ENCODE results near the gene SH2D4B. TPM values are rescaled to one million over a fixed set of nuclear protein-coding genes. Genes with fewer than 3 reads are reported as not detected.
"Not testable (repeated sequence)": the region's sequence is repeated elsewhere in the genome, so short reads cannot be mapped to it uniquely, and the experiment has no call there.

The SH2D4B gene
- polyA plus RNA-seq, 1 donor from 2014 or later: not detected

DNA sequence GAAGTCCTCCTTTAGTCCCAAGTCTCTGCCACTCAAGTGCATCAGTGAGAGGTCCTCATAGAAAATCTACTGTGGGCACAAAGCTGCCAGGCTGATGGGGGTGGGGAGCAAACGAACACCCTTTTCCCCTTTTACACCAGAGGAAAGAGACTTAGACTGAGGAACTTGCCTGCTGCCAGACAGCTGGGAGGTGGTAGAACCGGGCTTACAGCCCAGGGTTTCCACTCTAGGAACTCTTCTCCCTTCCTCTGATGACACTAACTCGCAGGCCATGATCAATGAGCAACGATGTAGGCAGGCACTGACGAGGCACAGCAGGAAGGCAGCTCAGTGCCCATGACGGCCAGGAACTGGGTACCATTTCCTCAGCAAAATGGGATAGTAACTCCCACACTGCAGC lies 11.0 kb upstream of the SH2D4B start:
- Mint-ChIP-seq H3K27ac (no peak overlapping the region), H3K9me3 (no peaks in the 10 kb centered on the region), H3K27me3 (peaks cover 2% of the 10 kb centered on the region), H3K36me3 (peaks cover 3% of the 10 kb centered on the region), H3K4me3 (no peak overlapping the region), H3K4me1 (peaks cover 0 to 10% (median 3%) of the 10 kb centered on the region in 3 donors)

DNA sequence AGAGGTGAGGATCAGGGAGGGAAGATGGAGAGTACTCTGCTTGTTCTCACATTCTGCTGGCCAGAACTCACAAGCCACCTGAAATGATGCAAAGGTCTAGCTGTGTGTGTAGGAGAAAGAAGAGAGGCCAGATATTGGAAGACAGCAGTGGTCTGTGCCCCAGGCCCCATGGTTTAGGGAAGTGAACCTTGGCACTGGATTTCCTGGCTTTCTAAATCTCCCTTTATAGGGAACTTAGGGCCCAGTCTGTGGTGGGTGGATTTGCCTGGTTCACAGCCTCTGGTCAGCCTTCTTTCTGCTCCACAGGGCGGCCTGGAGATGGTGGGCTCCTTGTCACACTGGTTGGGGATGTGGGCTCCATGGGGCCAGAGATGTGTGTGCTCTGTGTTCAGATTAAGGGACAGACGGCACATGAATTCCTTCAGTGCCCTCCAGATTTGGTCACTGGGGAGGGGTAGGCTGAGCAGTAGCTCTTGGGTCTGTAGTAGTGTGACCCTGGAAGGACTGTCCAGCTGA lies 9.5 kb upstream of the SH2D4B start:
- Mint-ChIP-seq H3K4me3 (no peak overlapping the region), H3K9me3 (no peaks in the 10 kb centered on the region), H3K27me3 (peaks cover 2% of the 10 kb centered on the region), H3K36me3 (peaks cover 3% of the 10 kb centered on the region), H3K4me1 (peaks cover 0 to 8% (median 3%) of the 10 kb centered on the region in 3 donors), H3K27ac (no peak overlapping the region)

DNA sequence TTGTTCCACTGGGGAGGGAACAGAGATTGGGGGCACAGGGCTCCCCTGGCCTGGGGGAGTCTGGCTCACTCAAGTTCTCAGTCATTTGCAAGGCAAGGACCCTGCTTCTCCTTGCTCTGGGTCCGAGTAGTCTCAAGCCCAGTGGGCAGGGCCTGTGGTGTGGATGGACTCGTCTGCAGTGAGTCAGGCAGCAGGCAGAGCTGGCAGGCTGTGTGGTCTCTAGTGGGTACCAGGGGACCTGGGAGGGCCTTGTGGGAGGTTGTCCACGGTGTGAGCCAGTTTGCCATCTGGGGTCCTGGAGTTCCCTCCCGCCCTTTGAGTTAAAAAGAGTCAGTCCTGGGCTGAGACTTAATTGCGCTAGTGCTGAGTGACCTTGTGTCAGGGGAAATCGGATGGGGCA lies 8.8 kb upstream of the SH2D4B start:
- Mint-ChIP-seq H3K4me1 (peaks cover 0 to 8% (median 3%) of the 10 kb centered on the region in 3 donors), H3K9me3 (no peaks in the 10 kb centered on the region), H3K4me3 (no peak overlapping the region), H3K27me3 (peaks cover 2% of the 10 kb centered on the region), H3K36me3 (peaks cover 3% of the 10 kb centered on the region), H3K27ac (peak overlapping the region in 1 of 3 donors; percentile 36)

DNA sequence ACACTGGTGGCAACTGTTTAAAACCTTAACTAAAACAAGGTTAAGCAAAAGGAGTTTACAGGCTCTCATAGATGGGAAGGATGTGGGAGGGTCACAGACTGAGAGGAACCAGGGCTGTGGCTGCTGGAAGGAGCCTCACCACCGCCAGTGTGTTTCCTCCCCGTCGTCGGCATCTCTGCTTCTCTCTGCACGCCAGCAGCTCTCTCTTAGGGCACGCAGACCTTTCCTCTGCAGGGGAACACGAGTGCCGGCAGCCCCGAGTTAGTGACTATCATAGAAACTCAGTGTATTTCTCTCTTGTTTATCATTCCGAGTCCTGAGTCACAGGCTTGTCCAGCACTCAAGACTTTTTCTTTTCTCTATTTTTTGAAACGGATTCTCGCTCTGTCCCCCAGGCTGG lies 8.1 kb upstream of the SH2D4B start:
- Mint-ChIP-seq H3K4me3 (no peak overlapping the region), H3K4me1 (peaks cover 0 to 8% (median 3%) of the 10 kb centered on the region in 3 donors), H3K9me3 (no peaks in the 10 kb centered on the region), H3K27ac (peak overlapping the region in 1 of 3 donors; percentile 71), H3K36me3 (peaks cover 3% of the 10 kb centered on the region), H3K27me3 (peaks cover 2% of the 10 kb centered on the region)

DNA sequence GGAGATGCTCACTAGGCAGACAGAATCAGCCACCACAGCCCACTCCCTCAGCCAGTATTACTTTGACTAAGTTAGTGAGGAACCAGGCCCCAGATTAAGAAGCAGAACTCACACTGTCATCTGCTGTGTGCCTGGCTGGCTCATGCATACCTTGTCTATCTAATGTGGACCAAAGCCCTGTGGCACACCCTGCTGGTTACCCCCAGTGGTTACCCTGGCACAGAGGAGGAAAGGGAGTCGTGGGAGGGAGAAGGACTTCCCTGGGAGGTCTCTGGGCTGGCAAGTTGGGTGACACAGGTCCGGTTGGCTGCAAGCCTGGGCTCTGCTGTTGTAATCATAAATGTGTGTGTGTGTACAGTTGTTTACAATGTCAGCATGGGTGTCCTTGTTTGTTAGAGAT lies 7.5 kb upstream of the SH2D4B start:
- peaks cover 3% of the 10 kb centered on the region for H3K36me3 Mint-ChIP-seq
- H3K27me3 Mint-ChIP-seq: peaks cover 2% of the 10 kb centered on the region
- no peak overlapping the region for H3K4me3 Mint-ChIP-seq
- peak overlapping the region in 1 of 3 donors; percentile 53 for H3K27ac Mint-ChIP-seq
- no peaks in the 10 kb centered on the region for H3K9me3 Mint-ChIP-seq
- peaks cover 0 to 8% (median 3%) of the 10 kb centered on the region in 3 donors for H3K4me1 Mint-ChIP-seq

DNA sequence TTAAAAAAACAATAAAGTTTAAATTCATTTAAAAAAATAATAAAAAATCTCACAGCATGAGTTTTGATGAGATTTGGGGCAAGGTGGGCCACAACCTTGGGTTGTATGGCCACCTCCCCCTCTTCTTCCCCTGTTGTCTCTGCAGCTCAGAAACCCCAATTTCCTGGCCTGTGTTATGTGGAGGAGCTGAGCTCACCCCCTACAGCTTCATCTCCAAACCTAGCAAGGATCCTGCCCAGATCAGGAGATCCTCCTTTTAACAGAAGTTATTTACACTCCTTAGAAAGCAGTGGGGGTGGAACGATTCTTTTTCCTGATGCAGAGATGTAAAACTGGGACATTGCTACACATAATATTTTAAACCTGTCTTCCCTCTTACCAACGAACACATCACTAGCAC lies 6.9 kb upstream of the SH2D4B start:
- no peaks in the 10 kb centered on the region for H3K9me3 Mint-ChIP-seq

DNA sequence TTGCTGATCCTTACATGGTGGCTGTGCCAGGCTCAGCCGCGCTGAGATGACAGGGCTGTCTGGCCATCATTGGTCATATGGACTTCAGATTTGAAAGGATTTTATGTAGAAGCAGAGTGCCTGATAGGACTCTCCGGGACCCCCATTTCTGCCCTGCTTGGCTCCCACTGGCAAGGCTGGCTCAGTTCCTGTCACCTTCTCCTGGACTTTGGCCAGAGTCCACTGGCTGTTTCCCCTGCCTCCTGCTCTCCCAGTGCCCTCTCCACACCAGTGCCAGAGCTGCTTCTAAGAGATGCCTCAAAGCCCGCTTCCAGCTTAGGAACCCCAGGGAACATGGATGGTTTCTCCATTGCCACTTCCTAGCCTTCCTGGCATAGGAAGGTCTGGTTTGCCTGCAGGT lies 5.1 kb upstream of the SH2D4B start:
- no peaks in the 10 kb centered on the region for H3K27me3 Mint-ChIP-seq
- H3K36me3 Mint-ChIP-seq: no peaks in the 10 kb centered on the region
- H3K9me3 Mint-ChIP-seq: no peaks in the 10 kb centered on the region
- H3K4me3 Mint-ChIP-seq: peak overlapping the region in 1 of 4 donors; percentile 30
- H3K4me1 Mint-ChIP-seq: peaks cover 8 to 14% (median 11%) of the 10 kb centered on the region in 3 donors
- H3K27ac Mint-ChIP-seq: peak overlapping the region in 1 of 3 donors; percentile 70

More for the DNA sequence above, 6.9 kb upstream of the SH2D4B start:
- Mint-ChIP-seq H3K4me1 (peaks cover 0 to 9% (median 7%) of the 10 kb centered on the region in 3 donors), H3K27me3 (no peaks in the 10 kb centered on the region), H3K27ac (no peak overlapping the region), H3K4me3 (no peak overlapping the region), H3K36me3 (peaks cover 1% of the 10 kb centered on the region)

DNA sequence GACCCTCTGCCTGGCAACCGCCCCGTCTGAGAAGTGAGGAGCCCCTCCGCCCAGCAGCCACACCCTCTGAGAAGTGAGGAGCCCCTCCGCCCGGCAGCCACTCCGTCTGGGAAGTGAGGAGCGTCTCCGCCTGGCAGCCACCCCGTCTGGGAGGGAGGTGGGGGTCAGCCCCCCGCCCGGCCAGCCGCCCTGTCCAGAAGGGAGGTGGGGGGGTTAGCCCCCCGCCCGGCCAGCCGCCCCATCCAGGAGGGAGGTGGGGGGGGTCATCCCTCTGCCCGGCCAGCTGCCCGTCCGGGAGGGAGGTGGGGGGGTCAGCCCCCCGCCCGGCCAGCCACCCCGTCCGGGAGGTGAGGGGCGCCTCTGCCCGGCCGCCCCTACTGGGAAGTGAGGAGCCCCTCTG lies 3.6 kb upstream of the SH2D4B start:
- not testable (repeated sequence) for H3K9me3 Mint-ChIP-seq, H3K27me3 Mint-ChIP-seq, H3K36me3 Mint-ChIP-seq, H3K27ac Mint-ChIP-seq, H3K4me3 Mint-ChIP-seq
- H3K4me1 Mint-ChIP-seq: peaks cover 8 to 14% (median 11%) of the 10 kb centered on the region in 3 donors

DNA sequence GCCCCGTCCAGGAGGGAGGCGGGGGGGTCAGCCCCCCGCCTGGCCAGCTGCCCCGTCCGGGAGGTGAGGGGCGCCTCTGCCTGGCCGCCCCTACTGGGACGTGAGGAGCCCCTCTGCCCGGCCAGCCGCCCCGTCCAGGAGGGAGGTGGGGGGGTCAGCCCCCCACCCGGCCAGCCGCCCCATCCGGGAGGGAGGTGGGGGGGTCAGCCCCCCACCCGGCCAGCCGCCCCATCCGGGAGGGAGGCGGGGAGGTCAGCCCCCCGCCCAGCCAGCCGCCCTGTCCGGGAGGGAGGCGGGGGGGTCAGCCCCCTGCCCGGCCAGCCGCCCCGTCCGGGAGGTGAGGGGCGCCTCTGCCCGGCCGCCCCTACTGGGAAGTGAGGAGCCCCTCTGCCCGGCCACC lies 3.1 kb upstream of the SH2D4B start:
- not testable (repeated sequence) for H3K4me3 Mint-ChIP-seq, H3K27me3 Mint-ChIP-seq, H3K36me3 Mint-ChIP-seq, H3K27ac Mint-ChIP-seq, H3K9me3 Mint-ChIP-seq
- peaks cover 9 to 15% (median 13%) of the 10 kb centered on the region in 3 donors for H3K4me1 Mint-ChIP-seq

DNA sequence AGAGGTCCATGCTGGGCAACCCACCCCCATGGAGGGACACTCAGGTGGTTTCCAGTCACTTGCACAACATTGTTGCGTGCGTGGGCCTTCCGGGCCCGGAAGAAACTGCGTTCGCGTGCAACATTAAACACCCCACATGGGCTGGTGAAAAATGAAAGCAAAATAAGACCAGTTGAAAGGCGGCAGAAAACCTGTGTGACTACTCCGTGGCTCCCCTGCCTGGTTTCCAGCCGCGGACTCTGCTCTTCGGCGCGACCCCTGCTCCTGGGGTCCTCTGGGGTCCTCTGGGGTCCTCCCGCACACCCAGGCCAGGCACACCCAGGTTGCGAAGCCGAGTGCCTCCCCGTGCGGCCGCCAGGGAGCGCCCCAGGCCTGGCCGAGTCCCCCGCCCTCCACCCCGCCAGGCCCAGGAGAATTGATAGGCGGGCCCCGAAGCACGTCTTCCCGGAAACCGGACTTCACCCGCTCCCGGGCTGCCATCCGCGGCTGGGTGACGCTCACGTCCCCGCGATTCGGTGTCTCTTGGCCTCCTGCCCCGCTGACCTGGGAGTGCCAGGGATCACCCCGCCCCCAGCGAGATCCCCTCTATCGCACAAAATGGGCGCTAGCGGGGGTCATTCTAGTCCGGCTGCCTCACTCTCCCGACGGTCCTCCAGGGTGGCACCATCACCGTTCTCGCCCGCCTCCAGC lies 1.9 kb upstream of the SH2D4B start:
- Mint-ChIP-seq H3K36me3 (no peaks in the 10 kb centered on the region), H3K27me3 (no peaks in the 10 kb centered on the region), H3K4me1 (peaks cover 17 to 26% (median 19%) of the 10 kb centered on the region in 3 donors), H3K9me3 (no peaks in the 10 kb centered on the region), H3K4me3 (peak overlapping the region; percentile 79 to 94 (median 88)), H3K27ac (peak overlapping the region; percentile 74 to 95 (median 78))

DNA sequence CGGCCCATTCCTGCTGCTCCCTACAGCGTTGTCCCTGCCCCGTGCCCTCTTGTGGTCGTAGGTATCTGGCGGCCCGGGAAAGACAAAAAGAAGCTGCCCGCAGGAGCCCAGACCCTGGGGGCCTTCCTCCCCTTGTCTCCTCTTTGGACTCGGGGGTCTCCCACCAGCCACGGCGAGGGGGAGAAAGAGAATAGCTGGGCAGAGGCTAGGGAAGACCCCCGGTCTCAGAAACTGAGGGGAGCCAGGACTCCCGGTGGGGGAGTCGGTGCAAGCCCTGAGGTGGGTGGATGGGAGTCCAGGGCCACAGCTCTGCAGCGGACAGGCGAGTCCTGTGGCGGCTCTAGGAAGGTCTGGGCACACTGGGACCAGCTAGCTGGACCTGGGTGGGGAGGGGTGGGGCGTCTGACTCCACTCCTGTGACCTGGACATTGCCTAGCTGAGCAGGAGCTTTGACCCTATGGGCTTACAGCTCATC lies 1.3 kb upstream of the SH2D4B start:
- H3K36me3 Mint-ChIP-seq: no peaks in the 10 kb centered on the region
- H3K4me3 Mint-ChIP-seq: peak overlapping the region; percentile 79 to 94 (median 88)
- H3K27ac Mint-ChIP-seq: peak overlapping the region; percentile 74 to 95 (median 78)
- peaks cover 22 to 29% (median 25%) of the 10 kb centered on the region in 3 donors for H3K4me1 Mint-ChIP-seq
- no peaks in the 10 kb centered on the region for H3K27me3 Mint-ChIP-seq
- H3K9me3 Mint-ChIP-seq: no peaks in the 10 kb centered on the region

DNA sequence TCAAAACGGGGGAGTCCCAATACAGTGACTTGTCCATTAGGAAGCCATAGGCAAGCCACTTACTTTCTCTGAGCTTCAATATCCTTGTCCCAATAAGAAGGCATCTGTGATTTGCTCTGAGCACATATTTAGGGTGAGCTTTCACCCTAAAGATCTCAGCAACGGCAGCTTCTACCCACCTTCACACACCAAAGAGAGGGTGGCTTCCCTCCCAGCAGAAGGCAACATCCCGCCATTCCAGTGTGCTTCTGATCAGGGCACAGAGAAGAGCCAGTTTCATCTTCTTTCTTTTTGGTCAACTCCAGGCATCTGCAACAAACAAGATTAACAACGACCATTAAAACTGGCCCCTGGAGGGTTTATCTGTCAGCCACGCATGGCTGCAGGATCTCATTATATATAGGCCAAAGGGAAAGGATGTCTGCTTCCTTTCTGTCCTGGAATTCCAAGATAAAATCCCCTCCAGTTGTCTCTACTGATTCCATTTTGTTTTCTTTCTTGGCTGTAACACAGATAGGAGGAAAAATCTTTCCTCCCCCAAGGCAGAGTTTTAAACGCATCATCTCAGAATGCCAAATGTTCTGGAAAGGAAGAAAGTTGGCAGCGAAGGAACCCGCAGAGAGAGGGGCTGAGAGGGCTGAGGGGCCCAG lies 491 bp upstream of the SH2D4B start:
- Mint-ChIP-seq H3K4me1 (peaks cover 27 to 36% (median 27%) of the 10 kb centered on the region in 3 donors), H3K27me3 (no peaks in the 10 kb centered on the region), H3K9me3 (no peaks in the 10 kb centered on the region), H3K36me3 (no peaks in the 10 kb centered on the region), H3K4me3 (peak overlapping the region; percentile 38 to 79 (median 70)), H3K27ac (peak overlapping the region; percentile 19 to 78 (median 29))

DNA sequence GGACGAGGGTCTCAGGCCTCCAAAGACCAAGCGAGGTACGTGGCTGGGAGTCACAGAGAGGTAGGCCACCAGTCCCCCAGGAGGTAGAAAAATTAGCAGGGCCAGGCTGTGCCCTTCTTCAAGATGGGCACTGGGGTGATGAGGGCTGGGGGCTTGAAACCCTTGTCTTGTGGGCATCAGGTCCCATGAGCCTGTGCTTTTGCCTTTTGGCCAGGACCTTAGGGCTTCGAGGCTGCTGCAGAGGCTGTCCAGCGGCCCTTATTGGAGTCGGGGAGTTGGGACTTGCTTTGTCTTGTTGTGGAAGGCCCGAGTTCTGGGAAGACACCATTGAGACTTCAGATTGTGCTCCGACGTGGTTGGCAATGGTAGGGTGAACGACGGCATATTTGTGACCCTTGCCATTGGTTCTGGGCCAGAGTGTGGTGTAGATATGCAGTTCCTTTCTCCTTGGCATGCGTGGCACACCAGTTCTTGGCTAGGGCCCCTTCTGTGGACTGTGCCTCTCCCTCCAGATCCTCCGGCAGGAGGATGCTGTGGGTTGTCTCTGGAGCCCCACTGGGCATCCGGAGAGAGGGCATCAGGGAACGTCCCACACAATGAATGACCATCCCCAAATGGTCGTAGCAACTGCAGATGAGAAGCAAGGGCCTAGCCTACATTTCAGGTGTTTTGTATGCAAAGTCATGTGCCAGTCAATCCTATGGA lies 931 bp downstream of the SH2D4B start:
- H3K36me3 Mint-ChIP-seq: no peaks in the 10 kb centered on the region
- peaks cover 27 to 36% (median 29%) of the 10 kb centered on the region in 3 donors for H3K4me1 Mint-ChIP-seq
- no peak overlapping the region for H3K27ac Mint-ChIP-seq
- H3K9me3 Mint-ChIP-seq: no peaks in the 10 kb centered on the region
- H3K27me3 Mint-ChIP-seq: no peaks in the 10 kb centered on the region
- H3K4me3 Mint-ChIP-seq: no peak overlapping the region

DNA sequence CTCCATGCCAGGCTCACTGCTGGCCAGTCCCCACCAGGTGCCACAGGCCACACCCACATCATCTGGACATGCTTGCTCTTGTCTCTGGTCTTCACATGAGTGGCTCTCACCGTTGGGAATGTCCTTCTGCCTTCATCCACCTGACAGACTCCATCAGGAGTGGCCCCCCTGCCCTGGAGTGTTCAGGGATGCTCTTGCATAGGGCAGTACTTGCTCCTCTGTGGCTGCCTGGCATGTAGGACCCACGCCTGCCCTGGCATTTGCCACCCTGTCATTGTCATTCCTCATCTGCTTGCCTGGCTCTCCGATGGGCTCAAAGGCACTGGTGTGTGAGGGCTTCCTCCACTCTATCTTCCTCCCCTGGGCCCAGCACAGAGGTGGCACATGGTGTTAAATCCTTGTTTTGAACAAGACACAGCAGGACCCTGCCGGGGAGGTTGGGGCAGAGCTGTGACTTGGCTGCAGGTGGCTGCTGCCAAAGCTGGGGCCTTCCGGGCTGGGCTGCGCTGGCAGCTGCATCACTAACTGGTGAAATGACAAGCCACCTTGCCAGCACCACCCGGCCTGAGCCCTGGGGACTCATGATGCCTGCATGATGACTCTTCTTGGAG lies 1.8 kb downstream of the SH2D4B start:
- Mint-ChIP-seq H3K36me3 (no peaks in the 10 kb centered on the region), H3K27ac (peak overlapping the region in 1 of 3 donors; percentile 91), H3K9me3 (no peaks in the 10 kb centered on the region), H3K4me1 (peaks cover 27 to 36% (median 29%) of the 10 kb centered on the region in 3 donors), H3K4me3 (peak overlapping the region; percentile 30 to 91 (median 55)), H3K27me3 (no peaks in the 10 kb centered on the region)
